ENCODE results near the gene ARID1B. TPM values are rescaled to one million over a fixed set of nuclear protein-coding genes. Genes with fewer than 3 reads are reported as not detected.
A peak's percentile ranks its signal among the peaks of the same experiment; 100 is the strongest.

The ARID1B gene
- total and polyA plus RNA-seq, 12 donors = 11.2 to 63.2 (median 52.2) TPM

DNA sequence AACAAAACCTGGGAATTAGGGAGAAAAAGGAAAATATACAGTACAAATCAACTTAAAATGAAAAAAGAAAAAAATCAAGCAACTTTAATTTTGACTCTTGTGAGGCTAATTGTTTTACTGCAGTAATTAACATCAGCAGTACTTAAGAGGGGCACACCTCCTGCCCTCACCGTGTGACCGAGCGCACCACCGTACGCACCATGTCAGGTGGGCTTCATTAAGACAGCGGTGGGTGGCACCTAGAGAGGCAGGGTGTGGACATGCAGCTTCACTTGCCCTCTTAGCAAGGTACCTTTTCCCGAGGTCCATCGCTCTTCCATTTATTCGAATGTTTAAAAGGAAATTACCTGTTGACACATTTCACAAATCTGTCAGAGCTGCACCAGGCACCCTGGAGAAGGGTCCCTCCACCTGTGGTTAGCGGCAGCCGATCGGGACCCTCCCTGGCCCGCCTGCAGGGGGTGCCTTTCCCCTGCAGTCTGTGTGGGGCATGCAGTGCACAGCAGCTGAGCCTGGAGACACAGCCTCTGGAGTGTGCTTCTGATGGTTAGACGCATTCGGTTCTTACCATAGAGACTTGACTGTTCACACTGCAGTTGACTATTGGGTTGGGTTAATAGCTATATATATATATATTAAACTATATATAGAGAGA is 362.0 kb downstream of the ARID1B start:
- ATAC-seq (no peak), DNase-seq (no peak)
- Histone ChIP-seq H3K4me3 (no peak overlapping the region), H3K9me3 (no peaks in the 10 kb centered on the region), H3K27me3 (no peaks in the 10 kb centered on the region), H3K4me1 (peaks cover 4 to 36% (median 29%) of the 10 kb centered on the region in 9 donors), H3K36me3 (peaks cover 0 to 56% (median 0%) of the 10 kb centered on the region in 9 donors), H3K27ac (no peak overlapping the region)
- 88 to 92% methylated on average over 15 of the region's 15 CpGs for WGBS, 2 donors
- intact Hi-C loops (cut with DNase I) = loop anchor here in 1 of 10 donors (10.0 kb wide), 1 partner anchor 46 kb away; no protein-coding TSS in a partner anchor
- TF ChIP-seq, protein P1, sequence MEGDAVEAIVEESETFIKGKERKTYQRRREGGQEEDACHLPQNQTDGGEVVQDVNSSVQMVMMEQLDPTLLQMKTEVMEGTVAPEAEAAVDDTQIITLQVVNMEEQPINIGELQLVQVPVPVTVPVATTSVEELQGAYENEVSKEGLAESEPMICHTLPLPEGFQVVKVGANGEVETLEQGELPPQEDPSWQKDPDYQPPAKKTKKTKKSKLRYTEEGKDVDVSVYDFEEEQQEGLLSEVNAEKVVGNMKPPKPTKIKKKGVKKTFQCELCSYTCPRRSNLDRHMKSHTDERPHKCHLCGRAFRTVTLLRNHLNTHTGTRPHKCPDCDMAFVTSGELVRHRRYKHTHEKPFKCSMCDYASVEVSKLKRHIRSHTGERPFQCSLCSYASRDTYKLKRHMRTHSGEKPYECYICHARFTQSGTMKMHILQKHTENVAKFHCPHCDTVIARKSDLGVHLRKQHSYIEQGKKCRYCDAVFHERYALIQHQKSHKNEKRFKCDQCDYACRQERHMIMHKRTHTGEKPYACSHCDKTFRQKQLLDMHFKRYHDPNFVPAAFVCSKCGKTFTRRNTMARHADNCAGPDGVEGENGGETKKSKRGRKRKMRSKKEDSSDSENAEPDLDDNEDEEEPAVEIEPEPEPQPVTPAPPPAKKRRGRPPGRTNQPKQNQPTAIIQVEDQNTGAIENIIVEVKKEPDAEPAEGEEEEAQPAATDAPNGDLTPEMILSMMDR (IDR thresholded peaks at IDR 0.05) = peak in 6 of 9 donors; percentile 24 to 48 (median 35)

DNA sequence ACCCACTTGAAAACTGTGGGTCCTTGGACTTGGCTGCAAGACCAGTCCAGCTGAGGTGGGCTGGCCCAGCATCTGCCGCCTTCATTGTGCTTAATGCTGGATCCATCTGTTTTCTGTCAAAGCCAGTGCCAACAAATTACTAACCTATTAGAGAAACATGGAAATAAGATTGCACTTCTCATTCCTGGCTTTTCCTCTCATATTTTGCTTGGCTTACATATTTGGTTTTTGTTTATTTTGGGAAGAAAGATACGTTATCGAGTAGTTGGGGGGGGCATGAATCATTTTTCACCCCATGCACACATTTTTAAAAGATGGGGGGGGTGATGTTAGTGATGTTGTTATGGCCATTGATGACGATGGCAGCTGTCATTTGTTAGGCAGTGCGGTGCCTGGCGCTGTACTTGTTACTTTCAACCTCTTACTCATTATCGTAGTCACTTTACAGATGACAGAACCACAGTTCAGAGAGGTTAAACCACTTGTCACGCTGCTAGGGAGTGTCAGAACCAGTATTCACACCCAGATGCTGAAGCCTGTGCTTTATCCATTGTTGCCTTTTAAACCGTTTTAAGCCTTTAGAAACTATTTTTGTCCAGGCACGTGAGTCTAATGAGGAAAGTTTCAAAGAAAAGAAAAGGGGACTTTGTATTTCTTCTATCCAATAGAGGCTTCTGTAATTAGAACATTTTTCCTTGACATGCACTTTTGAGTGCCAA is 366.2 kb downstream of the ARID1B start:
- H3K9me3 ChIP-seq = no peaks in the 10 kb centered on the region
- H3K27ac ChIP-seq = peak overlapping the region in 9 of 10 donors; percentile 20 to 74 (median 52)
- H3K4me3 ChIP-seq = no peak overlapping the region
- WGBS, 2 donors = 12 to 16% methylated on average over 10 of the region's 10 CpGs
- DNase-seq = peak; percentile 54 to 60
- peaks cover 16 to 47% (median 41%) of the 10 kb centered on the region in 9 donors for H3K4me1 ChIP-seq
- TF ChIP-seq, protein P1 (IDR thresholded peaks at IDR 0.05) = no peak
- intact Hi-C loops (cut with DNase I) = loop anchor here in 2 of 10 donors (10.0 kb wide), 2 partner anchors 109 to 131 kb away; no protein-coding TSS in a partner anchor
- peaks cover 0 to 36% (median 0%) of the 10 kb centered on the region in 9 donors for H3K36me3 ChIP-seq
- peak; percentile 35 to 90 (median 75) for ATAC-seq
- no peaks in the 10 kb centered on the region for H3K27me3 ChIP-seq

DNA sequence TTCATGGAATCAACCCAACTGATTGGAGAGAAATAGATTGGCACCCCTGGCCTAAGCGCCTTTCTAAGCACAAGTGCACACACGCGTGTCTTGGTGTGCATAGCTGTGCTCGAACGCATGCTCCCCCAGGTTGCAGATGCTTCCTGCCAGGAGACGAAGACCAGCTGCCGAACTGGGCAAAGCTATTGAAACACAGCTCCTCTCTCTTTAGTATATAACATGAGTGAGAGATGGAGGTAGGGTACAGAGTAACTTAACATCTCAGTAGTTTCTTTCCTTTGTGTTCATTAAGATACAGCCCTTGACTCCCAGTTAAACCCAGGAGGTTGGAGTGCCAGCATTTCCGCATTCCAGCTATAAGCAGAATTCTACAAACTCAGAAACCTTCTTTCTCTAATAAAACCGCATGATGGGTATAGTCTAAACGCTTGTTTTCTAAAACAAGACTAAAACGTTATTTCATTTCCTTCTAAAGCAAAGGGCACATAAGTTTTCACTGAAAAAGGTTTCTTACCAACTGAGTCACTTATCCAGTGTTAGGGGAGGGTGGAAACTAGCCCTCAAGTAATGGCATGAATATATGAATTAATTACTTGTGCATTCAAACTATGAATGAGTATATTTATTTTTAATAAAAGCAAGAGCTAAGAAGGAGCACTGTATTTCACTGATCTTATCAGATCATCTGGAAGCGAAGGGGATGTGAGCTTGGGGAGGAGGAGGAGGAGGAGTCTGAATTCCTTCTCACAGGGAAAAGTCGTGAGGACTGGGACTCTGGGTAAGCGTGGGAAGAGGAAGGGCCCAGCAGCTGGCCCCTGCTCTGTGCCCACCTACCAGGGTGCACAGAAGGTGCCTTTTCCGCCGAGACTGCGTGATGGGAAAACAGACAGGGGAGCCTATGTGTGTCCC is 367.0 kb downstream of the ARID1B start:
- TF ChIP-seq, protein P1 (IDR thresholded peaks at IDR 0.05) = no peak
- 45 to 46% methylated on average over 17 of the region's 17 CpGs for WGBS, 2 donors
- Histone ChIP-seq H3K36me3 (peaks cover 0 to 36% (median 0%) of the 10 kb centered on the region in 9 donors), H3K27me3 (no peaks in the 10 kb centered on the region), H3K9me3 (no peaks in the 10 kb centered on the region), H3K27ac (peak overlapping the region in 8 of 10 donors; percentile 33 to 74 (median 50)), H3K4me1 (peaks cover 20 to 55% (median 50%) of the 10 kb centered on the region in 9 donors), H3K4me3 (peak overlapping the region in 2 of 10 donors; percentile 16 to 17)
- ATAC-seq (peak in 4 of 8 donors; percentile 3 to 27 (median 17)), DNase-seq (no peak)
- intact Hi-C loops (cut with DNase I) = loop anchor here in 2 of 10 donors (10.0 kb wide), 2 partner anchors 109 to 131 kb away; no protein-coding TSS in a partner anchor

Data from heart right ventricle (tissue), 16 donors.